TTC549 (cell line): ENCODE measurements around the gene EIF2S2.

Experiments used
- FAIRE-seq: peaks from 2 replicates; lab custom pipeline; 2012; peaks lifted over from hg19 to GRCh38; lab: Jason Lieb, UNC

Gene EIF2S2

DNA sequence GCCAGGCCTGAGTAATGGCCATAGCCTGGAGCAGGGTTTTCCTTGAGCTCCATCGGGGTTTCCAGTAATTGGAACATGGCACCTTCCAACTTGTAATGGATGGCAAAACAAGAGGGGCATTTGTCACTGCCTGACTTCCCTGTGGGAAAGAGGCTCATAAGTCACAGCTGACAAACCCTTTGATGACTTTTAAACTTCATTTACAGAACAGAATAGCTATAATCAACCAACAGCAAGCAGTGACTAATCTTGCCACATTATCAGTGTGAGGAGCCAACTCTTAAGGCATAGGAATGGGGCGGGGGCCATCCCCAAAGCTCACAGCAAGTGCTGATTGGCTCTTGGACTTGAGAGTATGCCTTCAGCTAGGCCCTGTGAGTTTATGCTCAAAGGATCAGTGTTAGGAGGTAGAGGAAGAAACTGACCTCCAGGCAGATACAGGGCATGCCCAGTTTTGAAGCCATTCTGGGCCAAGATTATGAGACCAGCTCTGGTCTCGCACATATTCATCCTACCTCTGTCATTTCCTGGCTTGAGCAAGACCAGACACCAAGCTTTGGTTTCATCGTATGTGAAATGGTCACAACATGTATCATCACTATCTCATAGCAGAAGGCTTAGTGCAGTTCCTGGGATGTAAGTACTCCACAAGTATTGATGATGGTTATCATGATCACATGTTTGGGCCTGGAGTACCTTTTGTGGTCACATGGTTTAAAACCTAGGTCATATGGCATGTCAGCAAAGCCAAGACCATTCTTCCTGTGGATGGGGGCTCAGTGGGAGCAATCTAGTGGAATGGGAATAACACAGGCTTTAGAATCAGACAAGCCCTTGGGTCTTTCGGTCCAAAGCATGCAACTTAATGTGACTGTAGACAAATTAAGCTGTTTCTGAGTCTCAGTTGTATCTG is 49.2 kb downstream of the EIF2S2 start:
- no peak for FAIRE-seq

DNA sequence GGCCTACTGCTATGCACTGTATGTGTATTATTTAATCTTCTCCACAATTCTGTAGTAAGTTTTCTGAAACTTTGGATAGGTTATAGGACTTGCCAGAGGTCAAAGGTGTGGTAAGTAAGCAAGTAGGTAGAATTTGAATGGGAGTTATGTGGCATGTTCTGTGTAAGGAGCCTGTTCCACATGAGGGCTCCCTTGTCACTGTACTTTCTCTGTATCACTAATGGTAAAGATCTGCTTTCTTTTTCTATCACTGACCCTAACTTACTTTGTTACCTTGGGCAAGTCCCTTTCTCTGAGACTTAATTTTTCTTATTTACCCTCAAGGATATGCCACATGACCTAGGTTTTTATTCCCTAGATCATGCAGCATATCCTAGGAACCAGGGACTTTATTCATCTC is 50.3 kb downstream of the EIF2S2 start:
- no peak for FAIRE-seq

DNA sequence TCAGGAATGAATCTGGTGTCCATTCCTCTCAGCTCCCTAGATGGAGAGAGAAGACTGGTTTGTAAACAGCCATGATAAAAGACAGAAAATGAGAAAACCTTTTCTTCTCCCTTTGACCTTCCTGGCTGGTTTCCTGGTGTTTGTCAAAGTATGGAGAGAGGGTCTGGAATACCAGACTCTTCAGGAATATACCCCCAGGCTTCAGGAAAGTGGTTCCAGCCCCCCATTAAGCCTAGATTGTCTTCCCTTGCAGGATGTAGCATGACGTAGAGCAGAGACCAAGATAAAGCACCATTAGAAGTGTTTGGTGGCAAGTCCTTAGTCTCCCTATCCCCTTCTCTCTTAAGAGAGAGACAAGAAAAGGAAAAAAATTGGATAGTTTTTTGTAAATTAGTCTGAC is 51.1 kb downstream of the EIF2S2 start:
- FAIRE-seq = no peak

DNA sequence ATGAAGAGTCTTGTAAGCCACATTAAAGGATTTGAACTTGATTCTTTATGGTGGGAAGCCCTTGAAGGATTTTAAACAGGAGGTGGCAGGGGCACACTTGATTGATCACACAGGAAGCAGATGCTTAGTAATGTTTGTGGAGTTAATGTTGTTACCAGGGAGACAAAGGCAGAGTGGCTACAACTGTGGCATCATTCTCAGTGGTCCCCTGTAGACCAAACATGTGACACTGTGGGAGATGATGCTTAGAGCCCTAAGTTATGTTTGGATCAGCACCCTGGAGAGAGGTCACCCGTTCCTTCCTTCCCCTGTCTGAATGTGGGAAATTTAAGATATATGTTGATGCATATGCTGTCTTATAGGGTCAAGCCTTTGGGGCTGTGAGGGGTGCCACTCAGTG is 53.2 kb downstream of the EIF2S2 start:
- FAIRE-seq = no peak

GRCh38 chr20:34055290-34055689 is 56.8 kb downstream of the EIF2S2 start:
- FAIRE-seq = no peak

DNA sequence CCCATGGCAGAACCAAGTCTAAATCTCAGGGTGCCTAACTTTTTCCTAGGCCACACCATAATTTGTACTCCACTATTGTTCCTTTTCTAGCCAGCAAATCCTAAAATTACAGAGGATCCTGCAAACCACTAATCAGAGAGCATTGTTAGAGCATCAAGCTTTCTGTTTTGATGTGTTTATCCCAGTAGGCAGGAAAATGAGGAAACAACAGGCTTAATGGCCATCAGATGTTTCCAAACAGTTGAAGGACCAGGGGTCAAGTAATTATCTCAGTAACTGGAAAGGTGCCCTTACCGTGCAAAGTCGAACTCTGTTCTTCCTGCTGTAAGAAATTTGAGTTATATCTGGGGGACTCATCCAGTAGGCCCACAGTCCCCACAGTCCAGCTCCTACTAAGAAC is 59.6 kb downstream of the EIF2S2 start:
- no peak for FAIRE-seq

- no peak for FAIRE-seq
Measured at GRCh38 chr20:34049897-34050695, 61.9 kb downstream of the EIF2S2 start.

DNA sequence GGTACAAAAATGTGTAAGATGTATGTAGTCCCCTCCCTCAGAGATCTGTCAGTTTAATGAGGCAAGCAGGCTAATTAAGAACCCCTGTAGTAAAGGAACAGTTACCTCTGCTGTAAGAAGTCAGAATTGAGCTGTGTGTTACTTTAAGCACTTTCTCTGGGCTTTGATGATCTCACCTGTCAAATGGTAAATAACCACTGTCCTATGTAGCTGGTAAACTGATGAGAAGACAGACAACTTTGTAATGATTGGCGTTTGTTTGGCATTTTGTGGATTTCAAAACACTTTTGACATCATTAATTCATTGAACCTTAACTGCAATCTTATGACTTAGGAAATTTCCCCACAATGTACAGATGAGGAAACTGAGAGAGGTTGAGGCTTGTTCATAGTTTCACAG is 62.7 kb downstream of the EIF2S2 start:
- no peak for FAIRE-seq

- FAIRE-seq = no peak
Measured at GRCh38 chr20:34047917-34048316, 64.1 kb downstream of the EIF2S2 start.

DNA sequence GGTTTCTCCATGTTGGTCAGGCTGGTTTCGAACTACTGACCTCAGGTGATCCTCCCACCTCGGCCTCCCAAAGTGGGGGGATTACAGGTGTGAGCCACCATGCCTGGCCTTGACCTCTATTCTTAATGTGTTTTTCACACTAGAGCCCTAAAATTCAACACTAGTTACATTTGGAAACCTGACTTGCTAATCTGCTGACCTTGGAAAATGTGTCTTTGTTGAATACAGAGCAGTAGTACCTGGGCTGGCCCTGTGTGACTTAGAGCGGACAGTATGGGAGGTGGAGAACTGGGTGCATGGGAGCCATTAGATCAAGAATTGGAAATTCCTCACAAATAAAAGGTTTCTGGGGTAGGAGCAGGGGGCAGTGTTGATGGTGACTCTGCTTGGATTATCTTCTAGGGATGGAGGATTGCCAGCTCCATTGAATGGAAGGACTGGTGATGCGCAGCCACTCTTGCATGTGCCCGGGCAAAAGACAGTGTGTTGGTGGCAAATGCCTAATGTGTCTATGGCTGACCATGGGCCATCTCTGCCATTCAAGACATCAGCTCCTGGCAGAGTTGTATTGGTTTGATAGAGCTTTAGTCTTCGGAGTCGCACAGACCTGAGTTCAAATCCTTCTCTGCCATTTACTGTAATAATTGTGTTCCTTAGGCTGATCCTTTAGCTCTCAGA is 64.9 kb downstream of the EIF2S2 start:
- no peak for FAIRE-seq

DNA sequence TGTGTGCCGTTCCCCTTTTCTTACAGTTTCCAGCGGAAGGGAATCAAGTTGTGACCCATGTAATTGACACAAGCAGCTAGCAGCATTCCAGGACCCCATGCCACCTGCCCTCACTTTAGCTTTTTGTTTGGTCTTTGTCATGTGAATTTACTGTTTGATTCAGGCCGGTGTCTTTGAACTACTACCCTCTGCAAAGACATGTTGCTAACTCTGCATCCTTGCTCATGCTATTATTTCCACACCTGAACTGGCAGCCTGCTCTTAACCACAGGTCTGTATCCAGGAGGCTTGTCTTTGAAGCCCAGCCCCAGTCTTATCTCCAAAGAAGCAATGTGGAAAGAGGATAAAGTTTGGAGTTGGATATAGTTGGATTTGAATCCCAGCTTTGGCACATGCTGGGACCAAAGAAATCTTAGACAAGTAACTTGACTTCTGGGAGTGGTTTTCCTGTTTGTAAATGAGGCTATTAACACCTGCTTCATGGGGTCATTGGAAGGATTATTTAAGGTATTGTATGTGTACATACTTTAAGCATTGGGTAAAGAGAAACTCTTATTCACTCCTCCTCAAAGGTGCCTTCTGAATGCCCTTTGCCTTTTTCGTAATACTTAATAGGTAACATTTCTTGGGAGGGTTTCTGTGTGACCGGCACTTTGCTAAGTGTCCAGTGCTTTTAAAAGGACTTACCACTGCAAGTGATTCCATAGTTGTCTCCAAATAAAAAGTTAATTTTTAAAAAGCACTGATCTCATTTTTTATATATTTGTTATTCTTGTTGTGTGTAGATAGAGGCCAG is 65.9 kb downstream of the EIF2S2 start:
- no peak for FAIRE-seq

GRCh38 chr20:34045294-34045693 is 66.7 kb downstream of the EIF2S2 start:
- FAIRE-seq = no peak

DNA sequence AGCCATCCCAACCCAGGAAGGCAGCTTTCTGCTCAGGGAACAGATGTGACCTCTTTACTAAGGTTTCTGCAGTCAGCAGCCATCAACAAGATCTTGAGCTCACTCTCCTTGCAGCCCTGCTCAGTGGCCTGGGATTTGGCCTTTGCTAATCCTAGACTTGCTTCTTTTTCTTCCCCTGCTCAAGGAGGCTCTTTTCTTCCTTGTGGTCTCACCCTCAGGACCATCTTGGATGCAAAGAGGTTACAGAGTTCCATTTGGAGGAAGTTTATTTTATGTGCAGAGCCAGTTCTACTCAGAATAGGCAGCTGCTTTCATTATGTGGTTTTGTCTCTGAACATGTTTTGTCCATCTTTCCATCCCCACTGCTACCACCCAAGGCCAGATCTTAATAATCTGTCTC is 69.0 kb downstream of the EIF2S2 start:
- FAIRE-seq = no peak

DNA sequence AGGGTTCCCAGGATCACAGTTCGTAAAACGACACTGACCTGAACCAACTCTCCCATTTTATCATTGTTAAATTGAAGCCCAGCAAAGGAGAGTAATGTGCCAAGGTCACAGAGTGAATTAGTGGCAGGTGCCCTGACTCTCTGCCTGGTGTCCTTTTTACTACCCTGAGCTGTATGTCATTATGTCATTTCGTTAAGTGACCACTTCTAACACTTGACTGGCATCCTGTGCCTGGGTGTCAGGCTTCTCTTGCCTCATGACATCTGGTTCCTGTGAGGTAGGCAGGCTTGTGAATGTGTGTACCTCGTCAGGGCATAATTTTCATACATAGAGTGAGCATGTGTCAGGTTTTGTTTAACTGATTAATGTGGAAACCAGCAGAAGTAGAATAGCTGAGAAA is 69.8 kb downstream of the EIF2S2 start:
- FAIRE-seq = no peak

- FAIRE-seq = no peak
Measured at GRCh38 chr20:34041226-34041625, 70.8 kb downstream of the EIF2S2 start.

DNA sequence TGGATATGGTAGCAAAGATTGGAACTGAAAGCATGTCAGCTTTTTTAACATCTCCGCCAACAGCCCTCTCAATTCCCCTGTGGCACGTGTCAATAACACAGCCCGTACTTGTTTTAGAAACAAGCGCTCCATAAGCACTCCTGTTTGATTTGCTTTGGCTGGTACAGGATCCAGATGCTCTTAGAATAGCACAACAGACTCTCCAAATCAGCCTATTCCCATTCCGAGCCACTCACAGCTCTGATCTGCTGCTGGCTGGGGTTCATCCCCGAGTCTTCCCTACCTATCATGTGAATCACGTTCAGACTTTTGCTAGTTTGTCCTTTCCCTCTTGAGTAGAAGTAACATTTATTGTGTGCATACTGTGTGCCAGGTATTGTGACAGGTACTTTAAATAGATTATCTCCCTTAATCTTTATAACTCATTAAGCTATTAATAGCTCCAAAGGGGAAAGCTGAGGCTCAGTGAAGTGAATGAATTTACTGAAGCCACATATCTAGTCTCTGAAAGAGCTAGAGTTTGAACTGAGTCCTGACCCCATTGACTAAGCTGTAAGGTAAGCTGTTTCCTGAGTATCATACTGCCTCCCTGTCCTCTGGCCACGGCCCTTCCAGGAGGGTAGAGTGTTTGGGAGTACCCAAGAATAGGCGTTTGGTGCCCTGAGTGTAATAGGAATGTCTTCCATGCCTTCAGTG is 71.6 kb downstream of the EIF2S2 start:
- no peak for FAIRE-seq
